ENCODE data around the gene CDC34.

The CDC34 gene

GRCh38 chr19:531753-532560 is at the start of gene CDC34:
Gene CDC34 (plus strand): TSS chr19:531760. CDS start chr19:531932, 172 bp downstream.
- no peak for DNase-seq

DNA sequence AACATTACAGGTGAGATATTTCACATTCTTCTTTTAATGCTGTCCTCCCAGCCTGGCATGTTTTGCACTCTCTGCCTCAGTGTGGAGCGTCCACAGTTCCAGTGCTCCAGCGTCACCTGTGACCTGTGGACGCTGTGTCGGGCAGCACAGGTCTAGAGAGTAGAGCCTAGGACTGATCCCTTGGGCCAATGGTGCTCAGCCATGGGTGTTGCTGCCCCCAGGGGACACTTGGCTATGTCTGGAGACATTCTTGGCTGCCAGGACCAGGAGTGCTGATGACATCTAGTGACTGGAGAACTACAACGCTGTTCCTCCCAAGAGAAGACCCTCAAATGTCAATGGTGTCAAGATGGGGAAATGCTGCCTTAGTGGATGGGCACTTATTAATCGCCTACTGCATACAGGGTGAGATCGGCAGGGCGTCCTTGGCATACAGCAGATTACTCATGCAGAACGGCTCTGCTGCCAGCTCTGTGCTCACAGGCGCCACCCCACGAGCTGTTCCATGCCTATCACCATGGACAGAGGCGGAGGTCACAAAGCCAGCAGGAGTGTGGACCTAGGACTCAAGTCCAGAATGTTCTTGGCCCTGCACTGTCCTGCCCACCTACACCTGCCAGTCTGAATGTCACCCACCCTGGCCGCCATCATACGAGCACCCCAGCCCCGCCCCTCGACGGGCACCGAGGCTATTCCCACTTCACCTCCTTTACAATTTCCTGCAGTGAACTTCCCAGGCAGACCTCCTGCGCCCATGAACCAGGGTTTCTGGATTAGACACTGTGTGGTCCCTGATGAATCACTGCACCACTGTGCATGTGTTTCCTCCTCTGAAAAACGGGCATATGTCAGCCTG is 49.1 kb upstream of the CDC34 start:
- DNase-seq = no peak

DNA sequence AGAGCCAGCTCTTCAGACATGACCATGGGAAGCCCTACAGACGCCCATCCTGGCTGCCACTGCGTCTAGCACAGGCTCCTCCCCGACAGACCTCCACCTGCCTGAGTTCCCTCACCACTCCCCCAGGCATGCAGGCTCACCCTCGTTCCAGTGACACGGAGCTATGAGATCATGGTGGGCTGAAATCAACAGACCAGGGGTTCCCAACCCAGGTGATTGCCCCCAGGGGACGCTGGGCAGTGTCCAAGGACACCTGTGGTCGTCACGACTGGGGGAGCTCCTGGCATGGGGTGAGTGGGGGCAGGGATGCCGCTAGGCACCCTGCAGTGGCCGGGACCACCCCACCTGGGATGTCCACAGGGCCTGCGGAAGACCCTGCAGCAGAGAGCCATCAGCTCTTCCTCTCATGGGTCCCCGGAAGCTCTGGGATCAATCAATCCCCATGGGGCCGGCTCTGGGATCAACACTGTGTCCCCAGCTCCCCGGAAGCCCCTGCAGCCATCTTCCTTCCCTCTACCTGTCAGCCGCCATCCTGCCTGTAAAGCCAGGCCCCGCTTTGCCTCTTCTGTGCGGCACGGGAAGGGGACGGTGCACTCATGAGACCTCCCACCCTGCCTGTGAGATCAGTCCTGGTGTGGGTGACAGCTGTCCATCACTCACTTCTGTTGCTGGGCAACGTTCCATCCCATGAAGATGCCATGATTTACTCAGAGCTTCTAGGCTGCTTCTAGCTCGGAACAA is 48.1 kb upstream of the CDC34 start:
- DNase-seq = no peak

GRCh38 chr19:484494-484893 is 47.1 kb upstream of the CDC34 start:
- DNase-seq = no peak

DNA sequence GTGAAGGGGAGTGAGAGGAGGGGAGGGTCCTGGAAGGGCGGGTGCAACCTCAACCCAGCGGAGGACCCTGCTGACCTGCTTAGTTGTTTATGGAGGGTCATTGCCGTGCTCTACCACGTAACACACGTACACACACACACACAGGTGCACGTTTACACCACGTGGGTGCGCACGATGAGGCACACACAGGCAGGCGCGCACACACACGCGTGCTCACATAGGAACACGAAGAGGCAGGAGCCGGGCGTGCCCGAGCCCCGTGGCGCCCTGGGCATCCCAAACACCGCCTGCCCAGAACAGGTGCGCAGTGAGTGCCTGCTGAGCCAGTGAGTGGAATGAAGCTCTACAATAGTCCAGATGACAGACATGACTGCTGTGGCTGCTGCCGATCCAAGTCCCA is 46.5 kb upstream of the CDC34 start:
- no peak for DNase-seq

DNA sequence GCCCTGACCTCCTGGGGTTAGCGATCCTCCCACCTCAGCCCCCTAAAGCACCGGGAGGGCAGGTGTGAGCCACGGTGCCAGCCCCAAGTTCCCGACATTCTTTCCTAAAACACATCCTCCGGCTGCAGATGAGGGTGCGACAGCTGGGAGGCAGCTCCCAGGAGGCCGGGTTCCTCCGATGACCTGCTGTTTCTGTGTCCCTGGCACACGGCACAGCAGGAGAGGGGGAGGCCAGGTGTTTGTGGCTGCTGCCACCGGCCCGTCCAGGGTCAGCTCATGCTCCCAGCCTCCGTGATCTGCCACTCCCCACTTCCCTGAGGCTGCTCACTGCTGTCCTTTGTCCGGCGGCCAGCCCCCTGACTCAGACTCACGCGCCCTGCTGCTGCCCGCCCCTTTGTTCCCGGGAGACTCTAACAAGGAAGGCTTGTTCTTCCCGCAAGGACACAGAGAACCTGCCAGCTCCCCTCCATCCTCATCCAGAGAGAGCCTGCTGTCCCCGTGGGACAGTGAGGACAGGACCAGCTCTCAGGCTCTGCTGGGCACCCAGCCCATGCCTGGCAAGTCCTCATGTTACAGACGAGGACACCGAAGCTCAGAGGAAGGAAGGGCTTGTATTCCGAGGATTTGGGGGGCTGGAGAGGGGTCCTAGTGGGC is 45.9 kb upstream of the CDC34 start:
- no peak for DNase-seq

DNA sequence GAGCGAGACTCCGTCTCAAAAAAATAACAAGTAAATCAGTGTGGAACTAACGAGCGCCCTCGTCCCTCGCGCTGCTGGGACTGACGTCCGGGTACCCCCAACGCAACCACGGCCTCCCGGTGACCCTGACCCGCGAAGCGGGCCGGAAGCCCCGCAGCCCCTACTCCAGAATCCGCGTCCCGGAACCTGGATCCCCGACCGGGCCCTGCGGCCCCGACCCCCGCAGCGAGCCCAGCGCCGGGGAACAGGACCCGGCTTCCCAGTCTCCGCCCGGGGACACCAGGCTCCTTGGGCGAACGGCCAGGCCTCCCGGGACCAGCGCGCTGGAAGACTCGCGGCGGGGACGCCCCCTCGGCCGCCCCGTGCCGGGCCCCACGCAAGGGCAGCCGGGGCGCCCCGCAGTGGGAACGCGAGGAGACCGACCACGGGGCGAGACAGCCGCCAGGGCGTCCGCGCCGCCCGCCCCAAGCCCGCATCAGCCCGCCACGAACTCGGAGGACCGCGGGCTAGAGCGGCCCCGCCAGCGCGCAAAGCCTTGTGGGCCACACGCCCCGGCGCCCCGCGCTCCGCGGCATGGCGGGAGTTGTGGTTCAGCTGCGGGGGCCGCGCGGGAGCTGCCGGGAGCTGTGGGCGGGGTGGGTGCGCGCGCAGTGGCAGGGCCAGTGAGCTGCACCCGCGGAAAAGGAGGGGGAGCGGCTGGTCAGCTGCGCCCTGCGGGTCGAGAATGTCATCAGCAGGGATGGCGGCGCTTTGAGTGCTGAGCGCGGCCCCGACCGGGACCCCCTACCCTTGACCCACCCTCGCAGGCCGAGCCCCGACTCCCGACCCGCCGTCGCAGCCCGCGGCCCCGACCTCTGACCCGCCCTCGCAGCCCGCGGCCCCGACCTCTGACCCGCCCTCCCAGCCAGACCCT is 42.8 kb upstream of the CDC34 start:
- DNase-seq = peak; percentile 93

DNA sequence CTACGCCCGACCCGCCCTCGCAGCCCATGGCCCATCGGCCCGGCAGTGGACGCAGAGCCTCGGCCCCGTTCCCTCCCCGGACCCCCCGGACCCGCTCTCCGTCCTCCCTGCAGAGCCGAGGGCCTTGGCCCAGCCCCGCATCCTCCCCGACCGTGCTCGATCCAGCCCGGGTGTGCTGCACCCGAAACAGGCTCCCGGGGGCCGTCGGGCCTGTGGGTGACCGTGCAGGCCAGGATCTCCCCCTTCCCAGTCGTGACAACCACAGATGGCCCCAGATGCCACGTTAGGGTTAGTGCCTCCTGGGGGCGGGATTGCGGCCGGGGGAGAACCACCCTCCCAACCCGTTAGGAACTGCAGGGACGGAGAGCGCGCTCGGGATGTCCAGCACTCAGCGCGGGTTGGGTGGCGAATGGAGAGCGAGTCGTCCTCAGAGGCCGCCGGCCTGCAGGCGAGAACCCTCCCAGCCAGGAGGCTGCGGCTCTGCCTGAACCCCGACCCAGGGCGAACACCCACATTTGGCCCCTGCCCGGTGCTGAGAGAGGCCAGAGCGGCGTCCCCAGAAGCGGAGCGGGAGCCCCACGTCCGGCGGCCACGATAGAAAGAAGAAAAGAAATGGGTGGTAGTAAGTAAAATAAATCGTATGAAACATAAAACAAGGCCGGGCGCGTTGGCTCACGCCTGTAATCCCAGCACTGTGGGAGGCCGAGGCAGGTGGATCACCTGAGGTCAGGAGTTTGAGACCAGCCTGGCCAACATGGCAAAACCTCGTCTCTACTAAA is 42.0 kb upstream of the CDC34 start:
- no peak for DNase-seq

- no peak for DNase-seq
Observed at GRCh38 chr19:491146-491741, 40.3 kb upstream of the CDC34 start.

GRCh38 chr19:492091-492531 is 39.4 kb upstream of the CDC34 start:
- peak; percentile 26 for DNase-seq

GRCh38 chr19:493391-494170 is 38.0 kb upstream of the CDC34 start:
- DNase-seq = no peak

DNA sequence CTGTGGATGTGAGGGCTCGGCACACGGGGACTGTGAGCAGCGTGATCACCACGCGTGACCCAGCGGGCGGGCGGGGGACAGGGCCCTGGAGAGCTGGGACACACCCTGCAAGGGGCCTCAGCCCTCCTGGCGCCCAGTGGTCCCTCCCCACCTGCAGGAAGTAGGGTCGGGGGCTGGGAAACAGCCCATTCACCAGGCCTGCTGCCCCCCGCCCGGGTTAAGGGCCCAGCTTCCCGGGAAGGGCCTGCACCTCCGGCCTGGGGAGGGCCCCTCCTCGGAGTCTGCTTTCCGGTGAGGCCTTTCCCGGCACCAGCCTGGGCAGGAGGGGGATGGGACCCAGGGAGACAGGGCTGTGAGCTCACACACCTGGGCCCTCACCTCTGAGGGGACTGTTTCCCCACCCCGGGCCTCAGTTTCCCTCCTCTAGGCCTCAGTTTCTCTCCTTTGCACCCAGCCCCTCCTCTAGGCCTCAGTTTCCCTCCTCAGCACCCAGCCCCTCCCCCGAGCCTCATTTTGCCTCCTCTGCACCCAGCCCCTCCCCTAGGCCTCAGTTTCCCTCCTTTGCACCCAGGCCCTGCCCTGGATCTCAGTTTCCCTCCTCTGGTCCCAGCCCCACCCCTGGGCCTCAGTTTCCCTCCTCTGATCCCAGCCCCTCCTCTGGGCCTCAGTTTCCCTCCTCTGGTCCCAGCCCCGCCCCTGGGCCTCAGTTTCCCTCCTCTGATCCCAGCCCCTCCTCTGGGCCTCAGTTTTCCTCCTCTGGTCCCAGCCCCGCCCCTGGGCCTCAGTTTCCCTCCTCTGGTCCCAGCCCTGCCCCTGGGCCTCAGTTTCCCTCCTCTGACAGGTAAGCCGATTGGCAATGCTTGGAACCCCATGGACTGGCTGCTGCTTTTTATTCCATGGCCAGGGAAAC is 37.1 kb upstream of the CDC34 start:
- DNase-seq = no peak

- no peak for DNase-seq
Observed at GRCh38 chr19:495081-495401, 36.5 kb upstream of the CDC34 start.

GRCh38 chr19:495402-496111 is 36.0 kb upstream of the CDC34 start:
- peak; percentile 40 for DNase-seq

DNA sequence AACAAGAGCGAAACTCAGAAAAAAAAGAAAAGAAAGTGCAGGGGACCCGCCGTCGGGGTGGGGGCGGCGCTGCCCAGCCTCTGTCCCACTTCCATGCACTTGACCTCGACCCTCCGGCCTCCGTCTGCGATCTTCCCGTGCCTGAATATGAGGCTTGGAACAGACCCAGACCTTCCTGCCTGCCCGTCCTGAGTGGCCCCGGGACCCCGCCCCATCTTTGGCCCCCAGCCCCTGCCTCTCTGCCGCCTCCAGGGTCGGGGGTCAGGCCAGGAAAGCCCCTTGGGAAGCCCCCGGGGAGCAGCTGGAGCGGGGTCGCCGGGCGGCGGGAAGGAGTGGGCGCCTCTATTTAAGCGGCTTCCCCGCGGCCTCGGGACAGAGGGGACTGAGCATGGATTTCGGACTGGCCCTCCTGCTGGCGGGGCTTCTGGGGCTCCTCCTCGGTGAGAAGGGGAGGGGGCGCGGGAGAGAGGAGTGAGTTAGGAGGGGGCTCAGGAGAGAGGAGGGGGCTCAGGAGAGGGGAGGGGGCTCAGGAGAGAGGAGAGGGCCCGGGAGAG is 35.4 kb upstream of the CDC34 start, which contains the start of gene MADCAM1:
Gene MADCAM1, plus strand, starts transcription at position 375 of the 554 bp plus-strand sequence. Its CDS starts 14 bp downstream, at position 389.
- DNase-seq = no peak

- DNase-seq = no peak
Observed at GRCh38 chr19:496986-497385, 34.6 kb upstream of the CDC34 start.

DNA sequence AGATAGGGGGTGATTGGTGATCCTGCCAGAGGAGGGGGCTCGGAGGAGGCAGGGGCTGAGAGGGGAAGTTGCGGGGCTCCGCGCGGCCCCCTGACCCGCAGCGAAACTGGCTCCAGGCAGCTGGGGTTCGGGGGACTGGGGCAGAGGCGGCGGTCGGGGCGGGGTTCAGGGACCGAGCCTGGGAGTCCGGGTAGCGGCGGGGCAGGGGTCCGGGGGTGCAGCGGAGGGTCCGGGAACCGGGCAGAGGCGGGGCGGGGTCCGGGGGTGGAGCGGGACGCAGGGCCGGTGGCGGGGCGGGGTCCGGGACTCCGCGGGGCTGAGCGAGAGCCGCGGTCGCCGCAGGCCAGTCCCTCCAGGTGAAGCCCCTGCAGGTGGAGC is 34.1 kb upstream of the CDC34 start:
- DNase-seq = no peak

Measured in stimulated activated CD4-positive, alpha-beta T cell treated with anti-CD3 and anti-CD28 coated beads, Interleukin-4, amount 100 ng/mL, for 24 hours (primary cell).